Chondrocyte (in vitro differentiated cells): Measurements from ENCODE around the gene FHIT. TPM values are rescaled to one million over a fixed set of nuclear protein-coding genes. Genes with fewer than 3 reads are reported as not detected.

ENCODE experiments used
- DNase-seq: peaks from one replicate; pipeline ENCODE4 v3.0.0; 2021; ENCODE audit warnings: mixed read lengths, low spot score
- H3K27ac Mint-ChIP-seq: one replicate; pipeline ENCODE4 v1.8.0; 2021; ENCODE audit warnings: mild to moderate bottlenecking, moderate library complexity, mixed read lengths; ENCODE audit not compliant: unreplicated experiment
- H3K27me3 Mint-ChIP-seq: 2 replicates; pipeline ENCODE4 v1.8.0; 2021; ENCODE audit warnings: low read depth, mixed read lengths
- H3K36me3 Mint-ChIP-seq: 2 replicates; pipeline ENCODE4 v1.8.0; 2021; ENCODE audit warnings: low read depth, mixed read lengths
- H3K4me1 Mint-ChIP-seq: 2 replicates; pipeline ENCODE4 v1.8.0; 2021; ENCODE audit warnings: low read depth, mild to moderate bottlenecking, mixed read lengths
- H3K4me3 Mint-ChIP-seq: one replicate; pipeline ENCODE4 v1.8.0; 2021; ENCODE audit warnings: mild to moderate bottlenecking, moderate library complexity, mixed read lengths; ENCODE audit not compliant: unreplicated experiment
- H3K9me3 Mint-ChIP-seq: 2 replicates; pipeline ENCODE4 v1.8.0; 2021; ENCODE audit warnings: low read depth, mixed read lengths
- CTCF ChIP-seq: fragments of 200-600 bp; sonication (generic); IDR thresholded peaks from 2 replicates; pipeline ENCODE4 v1.5.0; 2021; ENCODE audit warnings: antibody characterized with exemption, mild to moderate bottlenecking, moderate library complexity
- total RNA-seq: library from RNA; stranded (reverse); gene quantifications from 3 replicates; pipeline ENCODE4 v1.2.1, GENCODE V29; 2021

The FHIT gene
- total RNA-seq, 1 donor from 2014 or later, result 3.8 TPM

- peaks cover 3% of the 10 kb centered on the region for H3K36me3 Mint-ChIP-seq
- no peak overlapping the region for H3K4me3 Mint-ChIP-seq
- TF ChIP-seq CTCF, result no peak
- DNase-seq, result no peak
- H3K4me1 Mint-ChIP-seq, result no peaks in the 10 kb centered on the region
- H3K9me3 Mint-ChIP-seq, result peaks cover 6% of the 10 kb centered on the region
- H3K27ac Mint-ChIP-seq, result no peak overlapping the region
- H3K27me3 Mint-ChIP-seq, result peaks cover 2% of the 10 kb centered on the region
These were observed 1282.7 kb downstream of the FHIT start for GRCh38 chr3:59968513-59969045.

GRCh38 chr3:59963676-59964075 lies 1287.6 kb downstream of the FHIT start:
- no peak overlapping the region for H3K27ac Mint-ChIP-seq
- H3K4me1 Mint-ChIP-seq, result no peaks in the 10 kb centered on the region
- H3K27me3 Mint-ChIP-seq, result peaks cover 3% of the 10 kb centered on the region
- no peak overlapping the region for H3K4me3 Mint-ChIP-seq
- DNase-seq, result no peak
- peaks cover 4% of the 10 kb centered on the region for H3K36me3 Mint-ChIP-seq
- no peak for TF ChIP-seq CTCF
- peaks cover 9% of the 10 kb centered on the region for H3K9me3 Mint-ChIP-seq

- Mint-ChIP-seq H3K9me3 (peaks cover 11% of the 10 kb centered on the region), H3K4me3 (no peak overlapping the region), H3K27ac (no peak overlapping the region), H3K4me1 (no peaks in the 10 kb centered on the region), H3K36me3 (peaks cover 4% of the 10 kb centered on the region), H3K27me3 (peaks cover 14% of the 10 kb centered on the region)
- no peak for TF ChIP-seq CTCF
- no peak for DNase-seq
These were observed 1294.1 kb downstream of the FHIT start for GRCh38 chr3:59957150-59957549.

GRCh38 chr3:59953104-59953503 lies 1298.1 kb downstream of the FHIT start:
- H3K36me3 Mint-ChIP-seq, result no peaks in the 10 kb centered on the region
- no peak for DNase-seq
- H3K9me3 Mint-ChIP-seq, result peaks cover 3% of the 10 kb centered on the region

GRCh38 chr3:59949311-59949710 lies 1301.9 kb downstream of the FHIT start:
- DNase-seq, result no peak
- no peaks in the 10 kb centered on the region for H3K36me3 Mint-ChIP-seq
- H3K9me3 Mint-ChIP-seq, result no peaks in the 10 kb centered on the region
- no peak for TF ChIP-seq CTCF
- H3K27ac Mint-ChIP-seq, result no peak overlapping the region
- no peak overlapping the region for H3K4me3 Mint-ChIP-seq
- peaks cover 9% of the 10 kb centered on the region for H3K27me3 Mint-ChIP-seq
- H3K4me1 Mint-ChIP-seq, result no peaks in the 10 kb centered on the region

More at GRCh38 chr3:59953104-59953503, 1298.1 kb downstream of the FHIT start:
- no peak for TF ChIP-seq CTCF
- peaks cover 18% of the 10 kb centered on the region for H3K27me3 Mint-ChIP-seq
- no peaks in the 10 kb centered on the region for H3K4me1 Mint-ChIP-seq
- H3K27ac Mint-ChIP-seq, result no peak overlapping the region
- no peak overlapping the region for H3K4me3 Mint-ChIP-seq
